CD4-positive, alpha-beta T cell treated with Interferon gamma for 1 hour (primary cell): ENCODE measurements around the gene TRIM3.

Source experiments
- DNase-seq: peaks from one replicate; pipeline ENCODE4 v3.0.0-alpha.2; 2020

Gene TRIM3

DNA sequence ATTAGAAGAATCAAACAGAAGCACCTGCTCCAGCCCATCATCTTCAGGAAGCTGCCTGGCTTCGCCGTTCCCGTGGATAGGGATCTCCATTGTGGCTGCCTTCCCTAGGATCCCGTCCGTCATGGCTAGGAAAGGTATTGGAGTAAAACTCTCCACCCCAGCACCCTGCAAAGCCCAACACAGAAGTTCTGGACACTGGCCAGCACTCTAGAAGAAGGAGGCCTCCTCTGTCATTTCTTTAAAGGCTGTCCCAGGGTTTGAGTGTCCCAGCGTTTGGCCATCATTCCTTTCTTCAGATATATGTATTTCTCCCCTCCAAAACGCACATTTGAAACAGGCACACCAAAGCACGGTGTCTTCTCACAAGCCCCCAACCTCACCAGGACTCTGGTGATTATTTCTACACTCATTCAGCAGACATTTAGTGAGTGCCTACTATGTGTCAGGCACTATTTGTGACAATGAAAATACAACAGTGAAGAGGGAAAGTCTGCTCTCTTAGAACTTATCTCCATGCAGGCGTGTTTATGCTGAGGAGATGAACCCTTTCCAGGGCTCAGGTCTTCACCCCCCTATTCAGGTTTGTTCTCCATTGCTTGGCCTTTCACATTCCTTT lies 6.7 kb upstream of the TRIM3 start:
- DNase-seq, result no peak

DNA sequence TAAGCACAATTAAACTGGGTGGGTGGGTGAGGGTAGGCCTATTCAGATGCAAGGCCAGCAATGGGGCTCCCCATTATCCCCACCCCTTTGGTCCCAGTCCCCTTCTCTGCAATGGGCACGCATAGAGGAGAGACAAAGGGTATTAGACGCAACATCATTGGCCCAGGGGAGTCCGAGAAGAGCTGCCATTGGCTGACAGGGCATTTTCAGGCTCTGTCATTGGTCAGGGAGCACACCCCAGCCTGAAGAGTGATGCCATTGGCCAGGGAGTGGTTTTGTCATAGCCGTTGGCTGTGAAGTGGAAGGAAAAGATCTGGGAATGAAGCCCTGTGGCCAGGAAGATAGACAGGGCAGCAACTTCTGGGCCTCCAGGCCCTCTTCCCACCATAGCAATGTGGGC lies 2.8 kb upstream of the TRIM3 start:
- DNase-seq, result no peak

DNA sequence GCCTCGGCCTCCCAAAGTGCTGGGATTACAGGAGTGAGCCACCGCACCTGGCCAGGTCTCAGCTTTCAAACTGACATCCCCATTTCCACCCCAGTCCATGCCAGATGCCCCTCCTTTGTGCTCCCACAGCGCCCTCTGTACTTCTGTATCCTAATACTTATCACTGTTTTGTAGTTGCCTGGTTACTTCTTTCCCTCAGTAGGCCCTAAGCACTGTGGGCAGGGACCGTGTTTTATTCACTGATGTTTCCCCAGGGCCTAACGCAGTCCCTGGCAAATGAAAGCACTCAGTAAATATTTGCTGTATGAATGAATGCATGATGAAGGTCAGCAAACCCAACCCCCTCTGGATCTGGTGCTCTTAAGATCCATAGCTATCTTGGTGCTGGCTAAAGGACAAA lies 2.2 kb upstream of the TRIM3 start:
- no peak for DNase-seq

DNA sequence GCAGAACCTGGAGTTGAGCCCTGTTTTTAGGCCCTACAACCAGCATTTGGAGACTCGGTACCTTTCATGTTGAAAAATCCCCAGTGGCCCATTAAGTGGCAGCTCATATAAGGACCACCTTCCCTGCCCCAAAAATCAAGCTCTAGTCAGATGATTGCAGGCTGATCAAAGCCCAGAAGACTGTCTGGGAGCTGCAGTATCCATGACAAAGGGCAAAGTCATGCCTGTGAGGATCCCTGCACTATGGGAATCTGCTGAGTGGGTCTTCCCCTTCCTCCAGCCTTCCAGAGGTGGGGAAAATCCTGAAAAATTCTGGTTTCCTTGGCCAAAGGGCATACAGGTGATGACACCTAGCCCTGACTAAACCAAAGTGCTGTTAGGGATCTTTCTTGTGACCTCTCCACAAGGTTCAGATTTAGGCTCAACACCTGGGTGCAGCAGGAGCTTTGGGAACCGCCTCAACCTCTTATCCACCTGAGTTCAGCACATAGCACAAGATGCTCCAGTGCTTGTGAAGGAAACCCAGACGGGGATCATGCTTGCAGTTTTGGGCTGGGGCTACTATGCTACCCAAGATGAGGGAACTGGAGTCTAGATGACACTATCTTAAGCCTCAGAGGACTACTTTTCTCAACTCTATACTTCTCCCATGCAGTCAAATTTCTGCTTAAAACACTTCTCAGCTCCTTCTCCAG lies 1.2 kb upstream of the TRIM3 start:
- no peak for DNase-seq

DNA sequence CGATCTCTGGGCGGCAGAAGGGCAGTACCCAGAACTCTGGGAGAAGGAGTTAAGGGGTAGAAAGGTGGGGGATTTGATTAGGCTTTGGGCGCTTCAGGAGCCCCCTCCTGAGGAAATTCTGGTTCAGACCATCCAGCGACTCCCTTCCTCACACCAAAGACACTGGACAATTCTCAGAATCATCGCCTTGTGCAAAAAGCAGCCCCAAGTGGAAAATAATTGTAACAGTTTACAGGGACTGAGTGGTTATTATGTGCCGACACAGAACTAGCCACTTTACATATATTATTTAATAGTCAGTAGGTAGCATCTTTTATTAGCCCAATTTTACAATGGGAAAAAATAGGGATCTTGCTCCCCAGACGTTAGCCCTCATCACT lies 662 bp upstream of the TRIM3 start:
- no peak for DNase-seq

DNA sequence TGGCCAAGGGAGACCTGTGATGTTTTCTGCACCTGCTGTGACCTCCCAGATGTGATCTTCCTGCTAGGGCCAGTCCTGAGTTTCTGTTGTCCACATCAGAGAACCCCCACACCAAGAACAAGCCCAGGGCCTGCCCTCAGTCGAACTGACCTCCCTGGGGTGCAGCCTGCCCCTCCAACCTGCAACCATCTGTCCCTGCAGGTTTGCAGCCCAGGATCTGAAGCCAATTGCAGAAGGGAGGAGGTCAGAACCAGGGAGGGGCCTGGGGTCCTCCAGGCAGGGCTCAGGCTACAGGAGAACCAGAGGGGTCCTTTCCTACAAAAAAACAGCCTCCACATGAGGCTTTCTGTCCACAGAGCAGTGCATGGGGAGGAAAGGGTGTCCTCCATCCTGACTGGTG lies 807 bp downstream of the TRIM3 start:
- no peak for DNase-seq

DNA sequence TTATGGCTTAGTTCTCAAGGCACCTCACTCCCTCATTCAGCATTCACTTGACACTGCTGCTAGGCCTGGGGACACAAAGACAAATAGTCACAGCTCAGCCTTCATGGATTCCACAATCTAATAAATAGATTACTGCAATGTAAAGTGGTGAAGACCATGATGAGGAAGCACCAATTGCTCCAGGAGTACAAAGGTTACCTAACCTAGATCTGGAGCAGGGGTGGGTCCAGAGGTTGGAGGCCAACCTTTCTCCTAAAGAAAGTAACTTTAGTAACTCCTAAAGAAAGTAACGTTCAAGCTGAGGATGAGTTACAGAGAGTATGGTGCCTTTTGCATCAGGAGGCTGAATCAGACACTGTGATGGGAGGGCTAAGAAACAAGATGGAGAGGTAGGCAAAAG lies 4.1 kb downstream of the TRIM3 start:
- no peak for DNase-seq

DNA sequence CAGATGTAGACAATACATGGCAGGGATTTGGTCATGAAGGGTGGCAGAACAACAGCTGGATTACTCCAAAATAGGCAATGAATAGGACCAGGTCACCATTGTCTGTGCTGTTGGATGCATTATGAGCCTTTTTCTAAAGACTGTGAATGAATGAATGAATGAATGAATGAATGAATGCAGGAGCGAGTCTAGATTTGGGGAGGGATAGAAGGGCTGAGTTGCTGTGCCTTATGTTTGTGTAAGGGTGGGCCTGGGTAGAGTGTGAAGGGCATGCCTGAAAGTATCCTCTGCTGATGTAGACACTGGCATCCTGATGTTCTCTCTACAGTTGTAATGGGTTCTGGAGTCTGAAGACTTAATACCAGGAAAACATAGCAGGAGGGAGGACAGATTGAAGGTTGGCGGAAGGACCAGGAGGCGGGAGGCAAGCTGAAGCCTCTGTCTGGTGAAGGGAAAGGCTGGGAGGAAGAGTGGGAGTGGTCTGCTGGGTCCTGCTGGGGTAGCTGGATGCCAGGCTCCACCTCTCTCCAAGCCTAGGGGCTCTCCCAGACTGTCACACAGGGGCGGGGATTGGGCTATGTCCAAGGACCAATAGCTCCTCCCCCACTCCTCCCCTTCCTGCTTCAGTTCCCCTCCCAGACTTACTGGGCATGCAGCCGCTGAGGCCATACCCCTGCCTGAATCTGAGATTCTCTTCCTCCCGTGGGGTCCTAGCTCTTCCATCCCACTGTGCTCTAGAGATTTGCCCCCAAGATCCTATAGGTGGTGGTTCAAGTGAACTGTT lies 4.8 kb downstream of the TRIM3 start:
- DNase-seq, result peak; percentile 66

DNA sequence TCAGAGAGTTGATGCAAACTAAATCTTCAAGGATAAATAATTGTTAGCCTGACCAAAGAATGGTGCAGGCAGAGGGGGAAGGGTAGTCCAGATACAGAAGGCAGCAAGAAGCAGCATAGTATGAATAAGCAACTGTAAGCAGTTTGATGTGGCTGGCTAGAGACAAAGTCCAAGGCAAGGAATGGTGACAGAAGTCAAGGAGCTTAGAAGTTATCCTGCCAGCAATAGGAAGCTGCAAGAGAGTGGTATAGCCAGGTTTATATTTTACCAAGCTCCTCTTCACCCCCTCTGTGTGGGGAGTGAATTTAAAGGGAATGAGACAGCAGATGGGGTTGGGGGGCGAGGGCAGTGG lies 14.7 kb downstream of the TRIM3 start:
- DNase-seq, result no peak

DNA sequence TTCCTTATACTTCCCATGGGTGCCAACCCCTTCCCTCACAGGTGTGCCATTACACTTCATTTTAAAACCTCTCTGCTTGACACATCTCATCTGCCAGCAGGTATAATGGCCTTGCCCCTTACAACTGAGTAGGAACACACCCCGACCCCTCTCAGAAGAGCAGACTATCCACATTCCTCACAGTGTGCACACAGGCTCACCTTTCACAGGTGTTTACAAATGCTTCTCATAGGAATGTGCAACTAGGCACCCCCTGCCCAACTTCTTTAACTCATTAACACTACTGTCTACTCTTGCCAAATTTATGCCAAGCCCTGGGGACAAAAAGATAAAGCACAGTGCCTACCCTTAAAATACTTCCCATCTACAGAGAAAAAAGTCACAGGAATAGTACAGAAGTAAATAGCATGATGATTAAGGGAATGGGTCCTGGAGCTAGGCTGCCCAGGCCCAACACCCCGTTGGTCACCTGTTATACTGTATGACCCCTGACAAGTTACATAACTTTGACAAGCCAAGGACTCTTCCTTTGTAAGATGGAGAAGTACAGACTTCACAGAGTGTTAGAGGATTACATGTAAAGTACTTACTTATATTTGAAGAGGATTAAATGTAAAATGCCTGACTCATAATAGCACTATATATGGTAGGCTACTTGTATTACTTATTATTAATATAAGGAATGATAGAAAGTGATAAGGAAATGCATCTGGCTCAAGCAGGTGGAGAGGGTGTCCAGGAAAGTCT lies 15.2 kb downstream of the TRIM3 start:
- DNase-seq, result no peak

DNA sequence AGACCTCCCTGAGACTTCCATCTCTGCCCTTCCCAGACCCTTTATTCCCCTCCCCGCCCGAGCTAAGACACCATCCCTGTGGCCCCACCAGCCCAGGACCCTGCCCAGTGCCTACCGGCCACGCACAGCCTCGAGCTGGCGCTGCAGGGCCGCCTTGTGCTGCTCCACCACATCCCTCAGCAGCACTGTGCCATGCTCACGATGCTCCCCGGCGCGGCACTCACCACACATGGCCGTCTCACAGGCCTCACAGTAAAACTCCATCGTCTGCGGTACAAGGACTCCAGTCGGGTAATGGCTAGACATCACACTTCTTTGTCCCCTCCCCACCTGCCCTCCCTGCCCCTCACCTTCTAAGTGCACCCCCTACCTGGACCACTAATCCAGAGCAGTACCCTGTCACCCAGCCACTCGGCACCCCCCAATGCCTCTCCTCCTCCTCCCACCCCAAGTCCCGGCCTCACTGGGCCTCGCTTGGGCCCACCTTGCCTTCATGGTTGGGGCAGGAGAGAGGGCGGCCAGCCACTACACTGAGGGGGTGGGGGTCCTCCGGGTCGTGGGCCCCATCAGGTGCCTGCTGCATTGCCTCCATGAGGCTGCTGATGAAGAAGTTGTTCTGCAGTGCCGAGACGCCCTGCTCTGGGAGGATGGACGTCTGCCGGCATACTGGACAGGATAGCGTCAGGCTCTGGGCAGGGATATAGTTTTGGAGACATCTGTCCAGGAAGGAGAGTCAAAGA lies 16.0 kb downstream of the TRIM3 start:
- no peak for DNase-seq

DNA sequence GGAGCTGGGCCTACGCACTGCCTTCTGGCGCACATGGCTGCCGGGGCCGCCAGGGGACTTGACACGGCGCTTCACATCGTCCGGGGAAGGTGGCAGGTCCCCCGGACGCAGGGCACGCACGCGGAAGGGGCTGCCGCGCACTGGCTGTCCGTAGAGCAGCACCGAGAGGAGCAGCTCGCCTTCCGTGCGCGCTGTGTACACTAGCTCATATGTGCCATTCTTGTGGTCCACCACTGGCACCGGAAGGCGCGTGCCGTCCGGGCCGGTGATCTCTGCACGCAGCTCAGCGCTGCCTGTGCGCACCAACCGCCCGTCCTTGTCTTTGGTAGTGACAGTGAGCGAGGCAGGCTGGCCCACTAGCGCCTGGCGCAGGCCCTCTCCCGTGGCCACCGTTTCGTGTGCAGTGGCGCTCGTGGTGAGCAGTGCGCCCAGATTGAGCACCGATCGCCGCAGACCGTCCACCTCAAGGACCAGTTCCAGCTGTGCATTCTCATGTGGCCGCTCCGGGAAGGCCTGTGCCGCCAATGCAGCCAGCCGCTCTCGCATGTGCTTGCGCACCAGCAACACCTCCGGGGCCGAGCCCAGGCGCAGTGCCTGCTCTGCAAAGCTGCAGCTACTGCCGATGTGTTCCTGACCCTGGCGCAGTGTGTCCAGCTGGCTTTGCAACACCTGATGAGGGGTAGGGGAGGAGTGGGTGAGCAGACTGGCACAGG lies 17.2 kb downstream of the TRIM3 start:
- DNase-seq, result no peak

DNA sequence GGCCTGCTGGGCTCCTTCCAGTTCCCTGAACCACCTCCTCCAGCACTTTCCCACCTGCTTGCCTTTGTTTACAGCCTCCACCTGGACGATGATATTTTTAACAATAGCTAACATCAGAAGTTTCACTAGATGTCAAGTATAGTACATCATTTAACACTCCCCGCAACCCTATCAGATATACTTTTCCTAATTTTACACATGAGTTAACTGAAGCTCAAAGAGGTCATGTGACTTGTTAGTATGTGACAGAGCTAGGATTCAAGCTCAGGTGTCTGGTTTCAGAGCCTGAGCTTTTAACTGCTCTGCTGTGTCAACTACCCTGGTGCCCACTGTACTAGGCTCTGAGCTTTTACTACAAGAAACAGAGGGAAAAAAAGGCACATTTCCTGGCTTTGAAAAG lies 18.7 kb downstream of the TRIM3 start:
- no peak for DNase-seq

DNA sequence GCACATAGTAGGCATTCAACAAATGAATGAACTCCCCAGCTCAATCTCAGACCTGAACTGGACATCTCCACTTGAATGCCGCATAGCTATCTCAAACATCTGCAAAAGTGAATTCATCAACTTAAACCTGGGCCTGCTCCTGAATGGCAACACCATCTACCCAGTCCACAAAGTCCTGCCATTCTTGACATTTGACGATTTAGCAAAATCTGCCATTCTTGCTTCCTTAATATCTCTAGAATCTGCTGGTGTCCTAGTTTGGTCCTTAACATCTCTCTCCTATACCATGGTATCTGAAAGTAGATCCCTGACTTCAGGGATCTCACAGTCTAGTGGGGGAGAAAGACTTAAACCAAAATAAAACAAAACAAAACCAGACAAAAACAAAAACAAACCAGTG lies 20.6 kb downstream of the TRIM3 start:
- DNase-seq, result no peak

DNA sequence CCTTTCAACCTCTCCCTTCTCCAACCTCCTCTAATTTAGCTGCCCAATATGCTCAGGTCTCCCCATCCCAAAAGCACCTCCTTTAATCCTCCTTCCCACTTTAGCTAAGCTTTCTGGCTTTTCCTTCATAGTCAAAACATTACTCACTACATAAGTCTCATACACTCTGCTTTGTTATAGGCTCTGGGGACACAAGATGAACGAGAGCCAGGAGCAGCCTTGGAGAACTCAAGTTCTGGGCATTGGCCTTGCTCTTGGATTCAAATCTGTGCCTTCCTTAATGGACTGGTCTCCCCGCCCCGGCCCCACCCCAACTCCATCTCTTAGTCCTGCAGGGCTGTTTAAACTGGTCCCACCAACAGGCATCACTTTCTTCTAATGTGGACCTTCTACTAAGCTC lies 21.5 kb downstream of the TRIM3 start:
- no peak for DNase-seq

DNA sequence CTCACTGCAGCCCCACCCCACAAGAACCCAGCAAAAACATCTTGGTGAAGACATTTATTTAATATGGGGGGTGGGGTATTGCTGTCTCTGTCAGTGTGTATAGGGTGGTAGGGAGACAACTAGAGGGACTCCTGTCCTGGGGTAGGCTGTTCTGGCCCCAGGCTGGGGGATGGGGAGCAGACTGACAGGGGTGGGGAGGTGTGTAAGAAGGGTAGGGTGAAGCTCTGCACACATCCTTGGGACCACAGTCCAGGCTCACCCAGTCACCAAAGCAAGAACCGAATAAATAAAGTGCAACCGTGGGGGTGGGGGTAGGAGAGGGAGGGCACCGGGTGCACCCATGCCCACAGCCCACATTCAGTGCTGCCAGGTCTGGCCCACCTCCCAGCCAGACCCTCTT lies 25.2 kb downstream of the TRIM3 start:
- DNase-seq, result no peak

DNA sequence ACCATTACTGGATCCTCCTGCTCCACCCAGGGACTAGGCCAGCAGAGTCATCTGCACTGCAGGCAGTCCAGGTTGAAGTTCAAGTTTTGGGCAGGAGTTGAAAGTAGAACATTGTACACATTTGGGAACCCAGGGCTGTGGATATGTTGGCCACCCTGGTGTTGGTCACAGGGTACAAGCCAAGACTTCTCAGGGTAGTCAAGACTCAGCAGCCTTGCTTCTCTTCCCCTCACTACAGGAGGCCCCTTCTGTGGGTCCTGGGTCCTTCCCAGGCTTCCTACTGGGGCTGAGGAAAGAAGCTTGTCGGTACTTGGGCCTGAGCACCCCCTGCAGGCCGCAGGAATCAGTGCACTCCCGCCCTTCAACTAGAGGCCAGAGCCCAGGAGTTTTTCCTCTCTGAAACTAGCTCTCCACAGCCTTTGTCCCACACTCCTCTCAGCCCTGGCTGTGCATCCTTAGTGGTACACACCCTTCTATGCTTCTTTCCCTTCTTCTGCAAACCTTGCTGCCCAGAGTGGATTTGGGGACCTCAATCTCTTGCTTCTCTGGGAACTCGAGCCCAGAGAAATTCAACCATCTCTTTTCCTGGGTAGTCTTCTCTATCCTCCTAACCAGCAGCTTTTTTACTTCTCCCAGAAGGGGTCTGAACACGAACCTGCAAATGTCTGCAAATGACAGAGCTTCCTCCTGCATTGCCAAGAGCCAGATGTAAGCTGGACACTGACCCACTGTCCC lies 30.3 kb downstream of the TRIM3 start:
- peak; percentile 59 for DNase-seq

DNA sequence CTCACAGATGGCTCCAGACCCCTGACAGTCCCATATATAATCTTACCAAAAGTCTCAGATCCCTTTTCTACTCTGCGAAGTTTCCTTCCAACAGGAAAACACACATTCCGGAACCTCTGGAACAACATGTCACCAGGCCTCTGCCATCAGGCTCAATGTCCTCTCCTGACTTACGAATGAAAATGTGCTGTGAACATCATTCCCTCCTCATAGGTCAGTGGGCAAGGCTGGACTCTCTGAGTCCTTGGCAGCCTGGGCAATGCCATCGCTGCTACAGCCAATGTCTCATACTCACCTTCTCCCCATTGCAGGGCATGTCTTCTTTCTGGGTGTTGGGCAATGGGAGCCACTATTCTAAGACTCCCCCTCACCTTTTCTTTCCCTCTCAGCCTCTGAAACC lies 31.3 kb downstream of the TRIM3 start:
- DNase-seq, result no peak

DNA sequence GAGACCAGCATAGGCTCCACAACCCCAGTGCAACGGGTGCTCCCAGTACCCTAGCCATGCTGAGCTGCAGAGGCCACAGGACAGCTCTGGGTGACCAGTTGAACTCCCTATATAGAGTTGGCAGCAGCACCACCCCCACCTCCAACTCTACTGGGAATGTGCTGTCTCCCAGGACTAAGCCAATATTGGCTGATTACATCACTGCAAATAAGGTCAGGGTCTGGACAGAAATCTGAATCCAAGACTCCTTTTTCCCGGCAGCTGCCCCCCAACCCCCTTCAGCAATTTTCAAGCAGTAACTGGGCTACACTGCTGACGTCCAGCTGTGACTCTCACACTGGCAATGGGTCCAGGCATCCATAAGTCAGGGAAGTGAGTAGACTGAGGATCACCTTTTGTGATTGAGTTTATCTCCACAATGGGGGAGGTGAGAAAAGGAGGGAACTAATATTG lies 32.8 kb downstream of the TRIM3 start, which contains the start of gene HPX:
Gene HPX (minus strand): TSS at position 82 of the 453 bp plus-strand sequence. CDS start 24 bp downstream, at position 58.
- no peak for DNase-seq

DNA sequence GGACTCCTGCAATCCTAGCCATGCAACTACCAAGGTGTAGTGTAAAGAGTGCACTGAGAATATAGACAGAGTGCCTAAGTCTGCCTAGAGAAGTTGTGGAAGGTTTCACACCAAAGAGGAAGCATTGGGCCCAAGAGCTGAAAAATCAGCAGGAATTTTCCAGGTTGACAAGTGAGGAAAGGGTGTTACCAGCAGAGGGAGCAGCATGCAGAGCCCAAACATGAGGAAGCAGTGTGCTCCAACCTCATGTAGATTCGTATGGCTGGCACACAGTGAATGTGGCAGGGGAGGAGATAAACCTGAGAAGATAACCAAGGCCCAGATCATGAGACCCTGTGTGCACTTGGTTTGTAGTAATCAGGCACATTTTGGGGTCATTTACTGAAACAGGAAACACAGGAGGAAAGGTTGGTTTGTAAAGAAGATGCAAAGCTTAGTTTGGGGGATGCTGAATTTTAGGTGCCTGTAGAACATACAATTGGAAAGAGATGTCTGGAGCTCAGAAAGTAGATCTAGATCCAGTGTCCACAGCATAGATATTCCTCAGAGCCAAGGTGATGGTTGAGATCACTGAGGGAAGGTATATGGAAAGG lies 34.7 kb downstream of the TRIM3 start:
- DNase-seq, result peak; percentile 20

DNA sequence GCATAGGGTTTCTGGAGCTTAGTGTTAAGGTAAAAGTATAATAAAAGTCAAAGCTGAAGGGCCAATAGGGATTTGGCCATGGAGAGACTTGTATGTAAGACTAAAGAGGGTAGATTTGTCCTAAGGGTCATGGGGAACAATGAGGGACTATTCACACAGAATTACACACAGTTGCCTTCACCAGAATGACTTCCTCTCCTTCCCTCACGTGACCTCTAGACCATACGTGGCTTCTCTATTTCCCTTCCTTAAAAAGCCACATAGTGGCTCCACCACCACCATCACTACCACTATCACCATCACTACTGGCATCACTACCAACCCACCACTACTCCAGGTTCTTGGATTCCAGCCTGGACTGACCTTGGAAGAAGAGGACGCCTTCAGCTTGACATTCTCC lies 35.7 kb downstream of the TRIM3 start:
- no peak for DNase-seq
